ENCODE measurements around the gene RNF214. TPM values are rescaled to one million over a fixed set of nuclear protein-coding genes. Genes with fewer than 3 reads are reported as not detected.

The RNF214 gene
- total RNA-seq, 2 donors from 2014 or later, result 9.4 to 24.8 TPM

- WGBS, result 63% methylated on average over 12 of the region's 12 CpGs
- intact Hi-C loops (cut with DNase I), result loop anchor here (5.0 kb wide), 2 partner anchors 88 to 443 kb away; partner anchors contain the start of genes PAFAH1B2 and ZPR1
Observed at GRCh38 chr11:117230286-117230961, 2.0 kb upstream of the RNF214 start.

GRCh38 chr11:117230999-117231841, 1.3 kb upstream of the RNF214 start:
- Histone ChIP-seq H3K36me3 (peaks cover 0 to 9% of the 10 kb centered on the region in 2 donors), H3K9me3 (no peaks in the 10 kb centered on the region), H3K4me1 (replicated peaks) (no peaks in the 10 kb centered on the region), H3K27ac (peak overlapping the region; percentile 88 to 91), H3K27me3 (replicated peaks; ENCODE audit: insufficient read depth) (no peaks in the 10 kb centered on the region), H3K4me3 (peak overlapping the region; percentile 69 to 80)
- DNase-seq (ENCODE audit: low spot score), result no peak
- no peak for TF ChIP-seq POLR2A (IDR thresholded peaks at IDR 0.05)
- no peak for TF ChIP-seq POLR2AphosphoS5 (IDR thresholded peaks at IDR 0.05)
- TF ChIP-seq CTCF (IDR thresholded peaks at IDR 0.05), result no peak
- intact Hi-C loops (cut with DNase I), result loop anchor here (5.0 kb wide), 2 partner anchors 89 to 444 kb away; partner anchors contain the start of genes PAFAH1B2 and ZPR1
- 4% methylated on average over 14 of the region's 14 CpGs for WGBS

More at GRCh38 chr11:117230286-117230961, 2.0 kb upstream of the RNF214 start:
- Histone ChIP-seq H3K27me3 (replicated peaks; ENCODE audit: insufficient read depth) (no peaks in the 10 kb centered on the region), H3K9me3 (no peaks in the 10 kb centered on the region), H3K36me3 (peaks cover 0 to 9% of the 10 kb centered on the region in 2 donors), H3K27ac (peak overlapping the region in 1 of 2 donors; percentile 91), H3K4me1 (replicated peaks) (no peaks in the 10 kb centered on the region), H3K4me3 (peak overlapping the region in 1 of 2 donors; percentile 2)
- TF ChIP-seq POLR2A (IDR thresholded peaks at IDR 0.05), result no peak
- peak; percentile 11 for TF ChIP-seq POLR2AphosphoS5 (IDR thresholded peaks at IDR 0.05)
- TF ChIP-seq CTCF (IDR thresholded peaks at IDR 0.05), result no peak
- no peak for DNase-seq (ENCODE audit: low spot score)

GRCh38 chr11:117231842-117232091, 704 bp upstream of the RNF214 start, which contains the start of gene PCSK7:
TSS of gene PCSK7 (minus strand) at chr11:117232073. CDS start at chr11:117229844, 2,229 bp downstream.
- Histone ChIP-seq H3K9me3 (no peaks in the 10 kb centered on the region), H3K4me1 (replicated peaks) (no peaks in the 10 kb centered on the region), H3K36me3 (peaks cover 0 to 9% of the 10 kb centered on the region in 2 donors), H3K27ac (peak within 1 kb of the TSS; percentile 88 to 91), H3K4me3 (peak within 1 kb of the TSS; percentile 69 to 80), H3K27me3 (replicated peaks; ENCODE audit: insufficient read depth) (no peaks in the 10 kb centered on the region)
- WGBS, result under 1% methylated on average over 13 of the region's 13 CpGs
- TF ChIP-seq POLR2AphosphoS5 (IDR thresholded peaks at IDR 0.05) (no peak), POLR2A (IDR thresholded peaks at IDR 0.05) (peak; percentile 2)
- intact Hi-C loops (cut with DNase I), result loop anchor here (2.0 to 5.0 kb wide), 3 partner anchors 85 to 444 kb away; partner anchors contain the start of genes BACE1, PAFAH1B2 and ZPR1
- peak; percentile 61 for DNase-seq (ENCODE audit: low spot score)

GRCh38 chr11:117232911-117233409, 489 bp downstream of the RNF214 start:
- WGBS, result 2% methylated on average over 27 of the region's 27 CpGs
- intact Hi-C loops (cut with DNase I), result loop anchor here (2.0 to 5.0 kb wide), 3 partner anchors 84 to 446 kb away; partner anchors contain the start of genes BACE1, PAFAH1B2 and ZPR1
- no peak for DNase-seq (ENCODE audit: low spot score)

More at GRCh38 chr11:117232911-117233409, 489 bp downstream of the RNF214 start:
- TF ChIP-seq CTCF (IDR thresholded peaks at IDR 0.05) (no peak), POLR2AphosphoS5 (IDR thresholded peaks at IDR 0.05) (no peak), POLR2A (IDR thresholded peaks at IDR 0.05) (no peak)
- Histone ChIP-seq H3K9me3 (no peaks in the 10 kb centered on the region), H3K4me1 (replicated peaks) (no peaks in the 10 kb centered on the region), H3K4me3 (peak overlapping the region; percentile 69 to 80), H3K36me3 (peaks cover 0 to 9% of the 10 kb centered on the region in 2 donors), H3K27me3 (replicated peaks; ENCODE audit: insufficient read depth) (no peaks in the 10 kb centered on the region), H3K27ac (peak overlapping the region; percentile 88 to 91)

Measured in prostate gland (tissue), 2 donors.